Fibroblast of skin of back (primary cell): Measurements from ENCODE around the gene RAPGEFL1.
"Not testable (repeated sequence)": the region's sequence is repeated elsewhere in the genome, so short reads cannot be mapped to it uniquely, and the experiment has no call there.

Source experiments
- DNase-seq: peaks from one replicate; pipeline ENCODE4 v3.0.0-alpha.2; 2013

The RAPGEFL1 gene

DNA sequence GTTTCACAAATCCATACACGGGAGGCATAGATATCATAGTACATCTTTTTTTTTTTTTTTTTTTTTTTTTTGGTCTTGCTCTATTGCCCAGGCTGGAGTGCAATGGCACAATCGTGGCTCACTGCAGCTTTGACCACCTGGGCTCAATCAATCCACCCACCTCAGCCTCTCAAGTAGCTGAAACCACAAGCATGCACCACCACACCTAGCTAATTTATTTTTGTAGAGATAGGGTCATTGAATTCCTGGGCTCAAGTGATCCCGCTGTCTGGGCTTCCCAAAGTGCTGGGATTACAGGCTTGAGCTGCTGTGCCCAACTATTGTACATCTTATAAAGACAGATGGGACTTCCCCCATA, 3.5 kb upstream of the RAPGEFL1 start:
- no peak for DNase-seq

GRCh38 chr17:40174514-40174913, 2.8 kb upstream of the RAPGEFL1 start:
- no peak for DNase-seq

DNA sequence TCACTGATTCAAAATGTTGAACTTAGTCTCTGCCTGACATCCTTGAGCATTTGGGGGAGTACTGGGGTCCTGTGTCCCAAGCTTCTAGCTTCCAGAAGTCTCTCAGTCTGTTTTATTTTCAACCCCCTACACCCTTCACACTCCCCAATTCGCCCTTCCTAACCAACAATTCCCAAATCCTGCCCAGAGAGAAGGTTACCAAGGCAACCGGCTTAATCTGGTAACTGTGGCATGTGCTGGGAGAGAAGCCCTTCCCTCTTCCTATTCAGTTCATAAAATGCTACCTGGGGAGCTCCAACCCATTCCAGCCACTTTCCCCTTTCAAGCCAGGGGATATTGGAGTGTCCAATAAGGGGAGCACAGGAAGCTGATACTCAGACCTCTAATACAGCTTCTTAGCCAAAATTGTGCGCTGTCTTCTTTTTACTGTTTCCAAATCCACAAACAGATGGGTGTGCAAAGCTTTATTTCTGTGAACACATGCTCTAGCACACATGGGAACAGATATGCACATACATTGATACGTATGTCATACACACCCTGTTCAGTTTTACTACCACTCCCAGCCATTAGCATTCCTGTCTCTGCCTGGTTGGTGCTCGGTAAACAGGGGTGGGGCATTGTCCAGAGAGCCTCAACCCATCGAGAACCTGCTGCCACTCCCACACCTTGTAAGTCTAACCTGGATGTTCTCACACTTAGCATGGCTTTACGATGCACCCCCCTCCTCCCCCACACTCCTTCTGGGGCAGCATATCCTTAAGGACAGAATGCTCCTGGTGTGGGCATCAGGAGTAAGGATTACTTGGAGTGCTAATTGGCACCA, 1.1 kb upstream of the RAPGEFL1 start:
- DNase-seq = no peak

DNA sequence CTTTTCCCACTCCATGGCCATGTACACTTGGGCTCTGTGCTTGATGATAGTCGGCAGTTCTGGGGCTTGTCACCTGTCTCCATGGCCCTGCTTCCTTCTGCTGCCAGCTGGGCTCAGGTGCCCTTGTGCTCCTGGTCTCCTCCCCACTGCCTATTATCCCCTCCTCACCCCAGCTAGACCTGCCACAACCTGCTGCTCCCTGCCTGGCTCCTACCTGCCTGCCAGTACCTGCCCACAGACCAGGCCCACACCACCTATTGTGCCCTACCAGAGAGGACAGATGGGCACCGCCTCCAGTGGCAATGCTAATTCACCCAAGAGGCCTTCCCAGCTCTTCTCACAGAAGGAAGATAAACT, 538 bp upstream of the RAPGEFL1 start:
- DNase-seq = no peak

DNA sequence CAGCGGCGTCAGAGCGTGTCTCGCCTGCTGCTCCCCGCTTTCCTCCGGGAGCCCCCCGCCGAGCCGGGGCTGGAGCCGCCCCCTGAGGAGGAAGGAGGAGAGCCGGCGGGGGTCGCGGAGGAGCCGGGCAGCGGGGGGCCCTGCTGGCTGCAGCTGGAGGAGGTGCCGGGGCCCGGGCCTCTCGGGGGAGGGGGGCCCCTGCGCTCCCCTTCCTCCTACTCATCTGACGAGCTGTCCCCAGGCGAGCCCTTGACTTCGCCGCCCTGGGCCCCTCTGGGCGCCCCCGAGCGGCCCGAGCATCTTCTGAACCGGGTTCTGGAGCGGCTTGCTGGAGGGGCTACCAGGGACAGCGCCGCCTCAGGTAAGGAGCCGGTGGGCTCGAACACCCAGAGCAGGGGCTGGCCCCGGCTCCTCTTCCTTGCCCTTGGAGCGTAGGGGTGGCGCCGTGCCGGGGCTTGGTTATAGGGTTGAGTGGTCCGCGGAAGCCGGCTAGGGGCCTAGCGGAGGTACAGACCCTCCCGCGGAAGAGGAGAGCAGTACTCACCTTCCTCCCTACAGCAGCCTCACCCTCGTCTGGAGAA, 841 bp downstream of the RAPGEFL1 start:
- no peak for DNase-seq

DNA sequence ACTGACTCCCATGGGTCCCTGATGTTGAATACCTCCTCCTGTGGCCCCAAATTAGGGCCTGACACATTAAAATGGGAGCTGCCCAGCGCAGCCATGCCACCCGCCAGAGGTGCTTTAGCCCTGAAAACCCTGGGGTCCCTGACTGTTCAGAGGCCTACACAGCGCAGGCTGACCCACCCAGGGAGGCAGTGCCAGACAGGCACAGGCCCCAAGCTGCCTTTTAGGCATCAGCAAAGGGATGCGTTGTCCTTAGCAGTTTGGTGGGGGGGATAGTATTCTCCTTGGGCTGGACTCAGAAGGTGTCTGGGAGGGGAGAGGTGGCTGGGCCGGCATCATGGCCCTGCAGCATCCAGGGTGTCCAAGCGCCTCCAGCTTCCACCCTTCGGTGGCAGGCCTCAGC, 1.4 kb downstream of the RAPGEFL1 start:
- DNase-seq = no peak

- peak; percentile 83 for DNase-seq
Measured at GRCh38 chr17:40179923-40180659, 2.8 kb downstream of the RAPGEFL1 start.

GRCh38 chr17:40180694-40181093, 3.4 kb downstream of the RAPGEFL1 start:
- no peak for DNase-seq

GRCh38 chr17:40181205-40181604, 3.9 kb downstream of the RAPGEFL1 start:
- DNase-seq = no peak

GRCh38 chr17:40182606-40183005, 5.3 kb downstream of the RAPGEFL1 start:
- no peak for DNase-seq

DNA sequence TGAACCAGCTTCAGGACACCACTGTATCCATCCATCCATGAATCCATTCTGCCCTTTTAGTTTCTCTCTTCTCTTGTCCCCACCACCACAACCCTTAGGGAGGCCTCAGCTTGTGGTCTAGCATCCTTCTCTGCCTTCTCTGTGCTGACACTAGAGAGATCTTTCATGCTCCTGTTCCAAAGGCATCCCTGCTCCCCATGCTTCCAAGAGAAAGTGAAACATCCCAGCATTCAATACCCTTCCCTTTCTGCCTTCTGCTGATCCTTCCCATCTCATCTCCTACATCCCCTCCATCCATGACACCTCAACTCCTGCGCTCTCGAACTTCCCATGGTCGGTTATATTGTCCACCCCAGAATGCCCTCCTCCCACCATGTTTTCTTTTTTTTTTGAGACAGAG, 10.0 kb downstream of the RAPGEFL1 start:
- no peak for DNase-seq

GRCh38 chr17:40188694-40189093, 11.4 kb downstream of the RAPGEFL1 start:
- DNase-seq = no peak

- DNase-seq = peak; percentile 27
Measured at GRCh38 chr17:40190197-40191021, 13.1 kb downstream of the RAPGEFL1 start.

- DNase-seq = peak; percentile 79
Measured at GRCh38 chr17:40191237-40192208, 14.3 kb downstream of the RAPGEFL1 start.

DNA sequence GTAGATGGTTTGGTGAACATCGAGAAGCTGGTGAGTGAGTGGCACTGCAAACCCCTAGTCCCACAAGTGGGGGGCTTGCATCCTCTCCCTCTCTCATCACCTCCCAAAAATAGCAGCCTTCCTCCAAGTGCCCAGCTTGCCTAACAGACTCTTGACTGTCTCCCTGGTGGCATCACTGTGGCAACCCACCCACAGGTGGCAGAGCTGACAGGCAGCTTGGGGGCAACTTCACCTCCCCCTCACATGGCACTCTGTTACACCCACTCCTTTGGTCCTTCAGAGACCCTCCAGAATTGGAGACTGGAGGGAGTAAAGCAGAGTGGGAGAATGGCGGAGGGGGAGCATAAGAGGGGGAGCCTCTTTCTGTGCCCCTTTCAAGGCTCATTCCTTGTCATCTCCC, 15.7 kb downstream of the RAPGEFL1 start:
- DNase-seq = no peak

DNA sequence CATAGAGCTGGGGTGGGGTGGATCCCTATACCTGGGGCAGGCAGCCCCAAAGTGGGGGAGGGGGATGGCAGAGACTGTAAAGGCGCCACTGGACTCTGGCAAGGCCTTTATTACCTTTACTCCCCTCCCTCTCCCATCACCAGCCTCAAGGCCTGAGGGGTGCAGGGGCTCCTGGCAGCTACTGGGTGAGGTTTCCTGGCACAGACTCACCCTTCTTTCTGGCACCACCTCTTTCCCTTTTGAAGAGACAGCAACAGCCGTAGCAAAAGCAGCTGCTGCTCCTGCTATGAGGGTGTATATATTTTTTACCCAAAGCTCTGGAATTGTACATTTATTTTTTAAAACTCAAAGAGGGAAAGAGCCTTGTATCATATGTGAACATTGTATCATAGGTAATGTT, 17.6 kb downstream of the RAPGEFL1 start:
- DNase-seq = no peak

DNA sequence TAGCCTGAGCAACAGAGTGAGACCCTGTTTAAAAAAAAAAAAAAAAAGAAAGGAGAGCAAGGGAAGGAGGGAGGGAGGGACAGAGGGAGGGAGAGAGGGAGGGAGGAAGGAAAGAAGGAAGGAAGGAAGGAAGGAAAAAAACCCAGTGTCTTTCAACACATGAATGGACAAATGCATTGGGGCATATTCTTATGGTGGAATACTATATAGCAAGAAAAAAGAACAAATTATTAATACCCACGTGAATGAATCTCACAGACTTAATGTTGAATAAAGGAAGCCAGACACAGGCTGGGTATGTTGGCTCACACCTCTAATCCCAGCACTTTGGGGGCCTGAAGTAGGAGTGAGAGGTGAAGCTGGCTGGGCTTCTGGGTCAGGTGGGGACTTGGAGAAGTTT, 20.3 kb downstream of the RAPGEFL1 start:
- no peak for DNase-seq

- DNase-seq = not testable (repeated sequence)
Measured at GRCh38 chr17:40197965-40198456, 20.7 kb downstream of the RAPGEFL1 start.

DNA sequence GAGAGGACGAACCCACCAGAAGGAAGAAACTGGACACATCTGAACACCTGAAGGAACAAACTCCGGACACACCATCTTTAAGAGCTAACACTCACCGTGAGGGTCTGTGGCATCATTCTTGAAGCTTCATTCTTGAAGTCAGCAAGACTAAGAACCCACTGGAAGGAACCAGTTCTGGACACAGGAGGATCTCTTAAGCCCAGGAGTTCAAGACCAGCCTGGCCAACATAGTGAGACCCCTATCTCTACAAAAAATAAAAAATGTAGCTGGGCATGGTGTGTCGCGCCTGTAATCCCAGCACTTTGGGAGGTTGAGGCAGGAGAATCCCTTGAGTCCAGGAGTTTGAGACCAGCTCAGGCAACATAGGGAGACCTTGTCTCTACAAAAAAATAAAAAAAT, 21.3 kb downstream of the RAPGEFL1 start:
- DNase-seq = no peak

DNA sequence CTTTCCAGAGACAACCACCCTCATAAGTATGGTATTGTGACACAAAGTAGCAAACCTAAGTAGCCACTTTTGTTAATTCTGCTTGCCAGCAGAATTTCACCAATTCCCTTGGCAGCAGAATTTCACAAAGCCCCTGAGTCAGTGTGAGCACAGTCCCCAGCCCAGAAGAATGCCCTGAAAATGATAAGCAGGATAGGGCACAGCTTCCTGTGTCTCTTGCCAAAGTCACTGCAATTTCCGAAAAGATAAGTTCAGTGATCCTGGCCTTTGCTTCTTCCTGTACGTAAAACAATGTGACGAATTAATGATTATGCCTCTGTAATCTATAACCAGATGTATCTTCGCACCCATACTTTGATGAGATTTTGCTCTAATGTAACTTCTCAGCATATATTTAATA, 25.9 kb downstream of the RAPGEFL1 start:
- DNase-seq = no peak

GRCh38 chr17:40206193-40206592, 28.9 kb downstream of the RAPGEFL1 start:
- not testable (repeated sequence) for DNase-seq
